NCI-H69 (cell line): ENCODE data around the gene NSD2.

ENCODE experiments used
- DNase-seq: peaks from one replicate; lab custom pipeline; 2025; lab: John Stamatoyannopoulos, UW

The NSD2 gene

GRCh38 chr4:1864076-1865008 is 6.9 kb upstream of the NSD2 start:
- DNase-seq: peak; percentile 14

- DNase-seq: peak; percentile 89
Observed at GRCh38 chr4:1866189-1866661, 5.0 kb upstream of the NSD2 start.

GRCh38 chr4:1868293-1868692 is 2.9 kb upstream of the NSD2 start:
- DNase-seq: no peak

GRCh38 chr4:1868912-1869311 is 2.3 kb upstream of the NSD2 start:
- no peak for DNase-seq

- no peak for DNase-seq
Observed at GRCh38 chr4:1869530-1870327, 1.5 kb upstream of the NSD2 start.

GRCh38 chr4:1870328-1870577 is 940 bp upstream of the NSD2 start:
- peak; percentile 83 for DNase-seq

- DNase-seq: peak; percentile 72
Observed at GRCh38 chr4:1871471-1872021, 353 bp downstream of the NSD2 start.

GRCh38 chr4:1872870-1873269 is 1.7 kb downstream of the NSD2 start:
- DNase-seq: no peak

GRCh38 chr4:1873291-1873690 is 2.1 kb downstream of the NSD2 start:
- no peak for DNase-seq

- DNase-seq: no peak
Observed at GRCh38 chr4:1873776-1874175, 2.6 kb downstream of the NSD2 start.

- DNase-seq: peak; percentile 53
Observed at GRCh38 chr4:1874201-1874600, 3.0 kb downstream of the NSD2 start.

GRCh38 chr4:1879485-1879884 is 8.3 kb downstream of the NSD2 start:
- no peak for DNase-seq

- DNase-seq: no peak
Observed at GRCh38 chr4:1880332-1880731, 9.1 kb downstream of the NSD2 start.

- DNase-seq: no peak
Observed at GRCh38 chr4:1882850-1883271, 11.7 kb downstream of the NSD2 start.

GRCh38 chr4:1883583-1883982 is 12.4 kb downstream of the NSD2 start:
- DNase-seq: no peak

- DNase-seq: no peak
Observed at GRCh38 chr4:1885414-1885813, 14.2 kb downstream of the NSD2 start.

- DNase-seq: no peak
Observed at GRCh38 chr4:1887052-1887451, 15.9 kb downstream of the NSD2 start.

- no peak for DNase-seq
Observed at GRCh38 chr4:1890979-1891570, 19.9 kb downstream of the NSD2 start.

GRCh38 chr4:1895971-1896657 is 24.9 kb downstream of the NSD2 start:
- no peak for DNase-seq

- no peak for DNase-seq
Observed at GRCh38 chr4:1896658-1896991, 25.4 kb downstream of the NSD2 start.

- no peak for DNase-seq
Observed at GRCh38 chr4:1898007-1898406, 26.8 kb downstream of the NSD2 start.

GRCh38 chr4:1898681-1899080 is 27.5 kb downstream of the NSD2 start:
- no peak for DNase-seq
